M059J (cell line): ENCODE data around the gene VAT1L. TPM values are rescaled to one million over a fixed set of nuclear protein-coding genes. Genes with fewer than 3 reads are reported as not detected.
A peak's percentile ranks its signal among the peaks of the same experiment; 100 is the strongest.

Source experiments
- DNase-seq: peaks from one replicate; pipeline ENCODE4 v3.0.0-alpha.2; 2012; ENCODE audit warnings: low read depth
- total RNA-seq: library from RNA; depleted of rRNA; stranded (reverse); fragments of >200 nt; shearing (Covaris generic); gene quantifications from 2 replicates; pipeline ENCODE4 v1.2.3, GENCODE V29; 2014

VAT1L gene
- total RNA-seq, 1 experiment from 2014 or later: 1.3 TPM

DNA sequence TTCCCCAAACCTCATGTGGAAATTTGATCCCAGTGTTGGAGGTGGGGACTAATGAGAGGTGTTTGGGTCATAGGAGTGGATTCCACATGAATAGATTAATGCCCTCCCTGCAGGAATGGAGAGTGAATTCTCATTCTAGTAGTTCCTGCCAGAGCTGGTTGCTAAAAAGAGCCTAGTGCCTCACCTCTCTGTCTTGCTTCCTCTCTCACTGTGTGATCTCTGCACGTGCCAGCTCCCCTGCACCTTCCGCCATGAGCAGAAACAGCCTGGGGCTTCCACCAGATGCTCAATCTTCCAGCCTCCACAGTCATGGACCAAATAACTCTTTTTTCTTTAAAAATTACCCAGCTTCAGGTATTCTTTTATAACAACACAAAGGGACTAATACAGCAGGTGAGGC, 161.1 kb downstream of the VAT1L start:
- DNase-seq: no peak

DNA sequence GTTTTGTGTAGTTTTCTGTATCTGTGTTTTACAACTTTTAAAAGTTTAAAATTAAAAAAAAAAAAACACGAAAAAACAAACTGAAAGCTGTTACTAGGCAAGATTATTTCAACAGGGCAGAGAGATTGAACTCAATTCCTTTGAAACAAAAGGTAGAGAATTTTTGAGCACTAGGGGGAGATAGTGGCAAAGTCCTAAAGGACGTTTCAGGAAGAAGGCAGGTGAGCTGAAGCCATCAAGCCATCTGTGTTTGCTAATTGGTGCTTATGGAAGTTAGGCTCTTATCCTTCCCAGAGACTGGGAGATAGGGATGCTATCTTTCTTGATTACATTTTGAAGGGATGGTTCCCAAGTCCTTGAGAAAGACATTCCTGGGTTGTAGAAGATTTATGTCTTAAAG, 163.4 kb downstream of the VAT1L start:
- DNase-seq: peak; percentile 25

DNA sequence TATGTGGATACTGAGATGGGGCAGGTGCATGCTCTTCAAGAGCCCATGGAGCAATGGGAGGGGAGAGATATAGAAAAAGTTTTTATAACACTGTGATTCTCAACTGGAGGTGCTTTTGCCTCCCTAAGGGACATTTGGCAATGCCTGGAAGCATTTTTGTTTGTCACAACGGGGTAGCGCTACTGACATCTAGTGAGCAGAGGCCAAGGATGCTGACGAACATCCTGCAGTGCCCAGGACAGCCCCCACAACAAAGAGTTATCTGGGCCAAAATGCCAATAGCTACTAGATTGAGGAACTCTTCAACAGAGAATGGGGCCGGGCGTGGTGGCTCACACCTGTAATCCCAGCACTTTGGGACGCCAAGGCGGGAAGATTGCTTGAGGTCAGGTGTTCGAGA, 166.8 kb downstream of the VAT1L start:
- DNase-seq: no peak

DNA sequence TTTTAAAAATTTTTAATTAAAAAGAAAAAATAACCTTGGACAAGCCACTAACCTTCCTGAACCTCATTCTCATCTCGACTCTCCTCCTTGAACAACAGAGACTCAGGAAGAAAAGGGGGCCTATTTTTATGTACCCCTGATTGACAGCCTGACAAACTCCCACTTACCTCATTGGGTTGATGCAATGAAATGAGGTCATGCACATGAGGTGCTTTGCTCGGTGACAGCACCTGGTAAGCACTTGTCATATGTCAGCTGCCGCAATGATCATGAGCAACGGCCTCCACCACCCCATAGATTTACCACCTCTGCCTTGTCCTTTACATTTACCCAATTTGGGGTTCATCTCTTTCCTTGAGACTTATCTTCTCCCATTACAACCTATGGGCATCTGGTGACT, 167.9 kb downstream of the VAT1L start:
- no peak for DNase-seq

DNA sequence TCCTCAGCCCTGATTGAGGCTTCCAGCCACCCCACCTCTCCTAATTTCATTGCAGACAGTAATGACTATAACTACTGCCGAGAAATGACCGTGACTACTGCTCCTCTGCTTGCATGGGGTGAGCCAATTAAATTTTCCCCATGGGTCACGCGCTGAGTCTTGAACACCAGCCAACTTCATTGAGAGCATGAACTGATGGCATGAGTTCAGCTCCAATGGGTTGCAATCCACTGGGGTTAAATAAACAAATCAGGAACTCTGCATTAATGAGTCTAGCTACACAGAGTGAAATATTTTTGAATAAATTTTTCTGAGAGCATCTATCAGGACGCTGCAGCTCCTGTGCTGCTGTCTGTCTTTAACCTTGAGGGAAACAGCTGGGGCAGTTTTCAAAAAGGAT, 172.4 kb downstream of the VAT1L start:
- peak; percentile 14 for DNase-seq

DNA sequence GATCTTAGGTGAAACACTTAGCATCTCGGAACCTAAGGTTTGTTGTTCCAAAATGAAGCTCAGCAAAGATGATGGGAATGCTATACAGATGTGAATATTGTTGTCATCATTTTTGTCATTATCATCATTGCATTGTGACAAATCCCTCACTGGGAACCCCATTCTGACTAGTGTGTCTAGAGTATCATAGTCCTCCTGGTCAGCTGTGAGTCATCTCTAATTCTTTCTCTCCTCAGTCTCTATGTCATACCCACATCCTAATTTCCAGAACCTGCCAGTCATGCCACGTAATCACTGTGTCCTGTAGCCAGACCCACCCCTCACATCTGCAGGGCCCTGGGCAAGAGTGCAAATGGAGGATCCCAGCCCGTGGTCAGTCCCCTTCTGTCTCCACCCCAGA, 173.4 kb downstream of the VAT1L start:
- DNase-seq: peak; percentile 67

DNA sequence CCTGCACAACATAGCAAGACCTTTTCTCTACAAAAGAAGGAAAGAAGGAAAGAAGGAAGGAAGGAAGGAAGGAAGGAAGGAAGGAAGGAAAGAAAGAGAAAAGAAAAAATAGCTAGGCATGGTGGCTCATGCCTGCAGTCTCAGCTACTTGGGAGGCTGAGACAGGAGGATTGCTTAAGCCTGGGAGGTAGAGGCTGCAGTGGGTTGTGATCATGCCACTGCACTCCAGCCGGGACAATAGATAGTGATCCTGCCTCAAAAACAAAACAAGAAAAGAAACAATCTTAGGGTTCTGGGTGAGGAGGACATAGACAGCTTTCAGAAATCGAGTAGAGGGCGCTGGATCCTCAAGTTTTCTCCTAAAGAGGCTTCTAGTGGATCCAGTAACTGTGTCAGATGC, 174.3 kb downstream of the VAT1L start:
- DNase-seq: no peak

DNA sequence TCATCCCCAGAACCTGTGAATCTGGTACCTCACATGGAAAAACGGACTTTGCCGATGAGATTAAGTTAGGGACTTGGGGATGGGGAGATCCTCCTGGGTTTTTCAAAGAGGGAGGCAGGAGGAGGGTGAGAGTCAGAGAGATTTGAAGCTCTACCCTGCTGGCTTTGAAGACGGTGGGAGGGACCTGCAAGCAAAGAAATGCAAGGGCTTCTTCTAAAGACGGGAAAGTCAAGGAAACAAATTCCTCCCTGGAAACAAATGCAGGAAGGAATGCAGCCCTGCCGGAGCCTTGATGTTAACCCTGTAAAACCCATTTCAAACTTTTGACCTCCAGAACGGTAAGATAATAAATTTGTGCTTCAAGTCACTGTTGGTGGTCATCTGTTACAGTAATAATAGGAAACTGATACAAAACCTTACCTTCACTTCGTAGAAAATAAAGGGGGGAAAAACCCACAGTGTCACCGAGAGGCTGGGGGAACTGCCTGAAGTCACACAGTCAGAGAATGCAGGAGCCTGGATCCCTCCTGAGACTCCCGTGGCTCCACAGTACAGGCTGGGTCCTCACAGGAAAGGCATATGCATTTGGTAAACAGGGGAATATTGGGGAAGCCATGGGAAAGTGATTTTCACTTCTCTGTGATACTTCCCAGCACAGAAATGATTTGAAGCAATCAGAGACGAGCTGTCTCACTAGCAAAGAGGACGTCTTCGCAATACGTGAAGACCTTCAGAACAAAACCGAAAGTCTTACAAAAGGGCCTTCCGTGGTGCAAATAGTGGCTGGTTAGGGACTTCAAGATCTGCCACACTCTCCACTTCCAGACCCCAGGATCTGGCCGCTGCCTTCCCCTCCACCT, 175.1 kb downstream of the VAT1L start:
- DNase-seq: no peak

DNA sequence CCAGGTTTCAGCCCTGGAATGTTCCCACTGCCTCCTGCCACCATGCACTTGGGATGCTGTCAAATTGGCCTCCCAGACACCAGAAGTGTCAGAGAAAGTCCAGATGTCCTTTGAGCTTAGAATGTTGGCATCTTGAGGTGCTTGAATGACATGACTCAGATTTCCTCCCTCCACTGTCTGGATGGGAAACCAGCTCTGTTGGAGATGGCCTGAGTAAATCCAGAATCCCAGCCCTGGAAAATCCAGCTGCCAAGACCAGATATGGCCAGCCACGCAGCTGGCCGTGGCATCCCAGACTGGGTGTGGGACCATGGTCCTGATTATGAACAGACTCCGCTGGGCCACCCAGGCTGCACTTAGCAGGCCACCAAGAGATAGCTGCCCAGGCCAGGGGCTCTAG, 177.0 kb downstream of the VAT1L start:
- DNase-seq: no peak

DNA sequence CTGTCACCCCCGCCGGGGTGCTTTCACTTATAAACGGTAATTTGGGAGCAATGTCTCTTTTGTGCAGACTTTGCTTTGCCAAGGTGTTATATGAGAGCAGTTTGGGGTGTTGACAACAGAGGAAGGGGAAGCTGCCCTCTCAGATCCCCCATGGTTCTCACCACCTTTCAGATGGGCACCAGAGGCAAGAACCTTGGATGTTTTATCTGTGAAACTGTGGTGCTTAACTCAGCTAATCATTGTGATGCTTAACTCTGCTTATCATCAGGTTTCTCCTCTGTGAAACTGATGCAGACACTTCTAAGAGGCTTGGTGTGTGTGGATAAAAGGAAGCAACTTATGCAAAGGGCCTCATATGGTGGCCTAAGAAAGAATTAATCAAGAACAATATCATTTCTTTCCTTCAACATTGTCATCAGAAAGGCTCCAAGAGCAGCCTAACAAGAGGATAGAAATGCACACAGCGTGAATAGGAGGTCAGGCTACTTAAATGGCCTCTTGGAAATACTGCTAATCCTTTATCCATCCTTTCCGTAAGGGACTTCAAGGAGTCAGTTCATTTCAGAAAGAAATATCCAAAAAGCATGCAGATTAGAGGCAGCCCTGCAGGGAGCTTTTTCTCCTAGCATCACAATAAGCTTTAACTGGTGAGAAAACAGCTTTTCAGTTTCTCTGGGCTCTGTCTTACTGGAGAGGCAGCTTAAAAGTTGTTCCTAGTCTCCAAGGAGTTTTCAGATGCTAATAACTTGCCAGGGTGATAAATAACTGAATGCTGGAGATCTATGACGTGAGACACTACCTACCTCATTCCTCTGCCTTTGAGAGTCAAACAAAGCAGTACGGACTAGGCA, 178.9 kb downstream of the VAT1L start:
- no peak for DNase-seq

DNA sequence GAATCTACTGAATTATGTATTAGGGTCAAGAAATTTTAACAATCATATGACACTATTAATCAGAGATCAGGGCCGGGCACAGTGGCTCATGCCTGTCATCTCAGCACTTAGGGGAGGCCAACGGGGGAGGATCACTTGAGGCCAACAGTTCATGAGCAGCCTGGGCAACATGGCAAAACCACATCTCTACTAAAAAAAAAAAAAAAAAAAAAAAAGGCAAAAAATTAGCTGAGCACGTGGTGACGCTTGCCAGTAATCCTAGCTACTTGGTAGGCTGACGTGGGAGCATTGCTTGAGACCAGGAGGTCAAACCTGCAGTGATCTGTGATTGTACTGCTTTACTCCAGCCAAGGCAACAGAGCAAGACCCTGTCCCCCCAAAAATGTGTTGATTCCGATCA, 181.5 kb downstream of the VAT1L start:
- no peak for DNase-seq

DNA sequence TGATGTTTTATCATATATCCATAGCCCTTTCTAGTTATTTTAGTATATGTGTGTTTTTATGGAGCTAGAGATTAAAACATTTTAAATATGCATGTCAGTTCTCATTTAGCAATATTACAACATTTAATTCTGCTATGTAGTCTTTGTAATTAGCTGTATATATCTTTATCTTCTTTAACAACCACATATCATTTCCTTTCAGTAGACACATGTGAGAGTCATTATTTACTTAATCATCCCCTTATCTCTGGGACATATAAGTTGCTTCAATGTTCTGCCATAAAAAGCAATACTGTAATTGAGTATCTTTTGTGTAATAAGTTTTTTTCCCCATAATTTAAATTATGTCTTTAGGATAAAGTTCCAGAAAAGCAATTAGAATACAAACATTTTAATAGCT, 182.0 kb downstream of the VAT1L start:
- no peak for DNase-seq

DNA sequence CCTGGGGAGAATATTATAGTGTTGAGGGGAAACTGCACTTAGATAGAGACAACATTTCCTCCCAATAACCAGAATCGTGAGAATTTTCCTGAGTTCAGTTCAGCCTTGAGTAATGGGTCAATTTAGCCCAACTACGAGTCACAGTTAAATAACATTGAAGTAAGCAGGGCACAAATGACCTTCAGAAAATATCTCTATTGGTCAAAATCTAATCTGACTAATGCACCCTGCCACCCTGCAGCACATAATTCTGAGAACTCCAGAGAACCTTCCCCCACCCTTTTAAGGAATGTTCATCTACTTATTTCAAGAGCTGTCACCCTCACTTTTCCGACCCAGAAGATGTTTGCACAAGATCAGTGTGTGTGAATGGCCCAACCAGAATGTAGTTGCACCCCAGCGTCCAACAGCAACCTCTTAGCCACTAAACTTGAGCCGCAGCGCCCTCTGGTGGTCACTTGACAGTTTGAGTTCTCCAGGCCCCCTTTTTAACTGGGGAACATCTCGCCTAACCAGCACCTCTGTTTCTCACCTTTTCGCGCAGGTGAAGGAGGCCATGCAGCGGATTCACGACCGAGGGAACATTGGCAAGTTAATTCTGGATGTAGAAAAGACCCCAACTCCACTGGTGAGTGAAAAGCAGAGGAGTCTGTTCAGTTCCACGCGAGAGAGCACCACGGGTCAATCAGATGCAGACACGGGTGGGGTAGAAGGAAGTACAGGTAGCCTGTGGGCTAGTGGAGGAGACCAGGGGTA, 183.1 kb downstream of the VAT1L start:
- DNase-seq: peak; percentile 66

DNA sequence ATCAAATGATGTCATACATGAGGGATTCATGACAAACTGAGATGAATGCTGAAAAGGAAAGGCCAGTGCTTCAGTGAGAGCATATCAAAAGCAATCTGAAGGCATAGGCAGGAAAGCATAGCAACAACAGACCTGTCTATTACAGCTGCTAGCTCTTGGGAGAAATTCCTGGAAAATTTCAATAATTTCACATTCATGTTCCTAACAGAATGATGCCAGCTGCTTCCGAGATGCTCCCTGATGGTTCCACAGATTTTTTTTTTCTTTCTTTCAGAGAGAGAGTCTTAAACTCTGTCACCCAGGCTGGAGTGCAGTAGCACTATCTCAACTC, 183.7 kb downstream of the VAT1L start:
- no peak for DNase-seq

DNA sequence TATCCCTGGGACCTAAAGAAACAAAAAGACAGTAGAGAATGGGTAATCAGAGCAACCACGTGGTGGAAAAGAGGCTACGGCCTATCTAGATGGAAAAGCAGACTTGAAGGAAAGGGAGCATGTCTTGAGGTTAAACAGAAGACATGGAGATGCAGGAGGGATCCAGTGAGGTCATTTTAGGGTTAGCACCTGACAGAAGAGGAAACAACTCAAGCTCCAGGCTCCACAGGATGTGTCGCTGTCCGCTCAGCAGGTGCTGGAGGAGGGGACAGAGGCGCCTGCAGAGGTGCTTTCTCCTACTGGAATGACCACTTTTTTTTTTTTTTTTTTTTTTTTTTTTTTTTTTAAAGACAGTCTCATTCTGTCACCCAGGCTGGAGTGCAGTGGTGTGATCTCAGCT, 186.5 kb downstream of the VAT1L start:
- peak; percentile 22 for DNase-seq

DNA sequence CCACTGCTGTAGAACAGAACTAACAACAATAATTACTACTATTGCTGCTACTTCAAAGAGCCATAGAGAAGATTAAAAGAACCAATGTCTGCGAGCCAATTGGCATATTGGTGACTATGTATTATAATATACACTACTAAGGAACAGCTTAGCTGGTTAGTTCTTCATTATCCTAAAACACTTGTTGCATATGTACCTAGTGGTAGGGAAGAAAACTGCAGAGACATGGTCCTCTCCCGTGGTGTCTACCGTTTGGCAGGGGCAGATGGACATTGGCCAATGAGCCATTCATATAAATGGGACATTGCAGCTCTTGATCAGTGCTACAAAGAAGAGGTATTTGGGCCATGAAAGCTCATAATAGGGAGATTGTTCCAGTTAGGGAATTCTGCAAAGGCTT, 187.6 kb downstream of the VAT1L start:
- no peak for DNase-seq

DNA sequence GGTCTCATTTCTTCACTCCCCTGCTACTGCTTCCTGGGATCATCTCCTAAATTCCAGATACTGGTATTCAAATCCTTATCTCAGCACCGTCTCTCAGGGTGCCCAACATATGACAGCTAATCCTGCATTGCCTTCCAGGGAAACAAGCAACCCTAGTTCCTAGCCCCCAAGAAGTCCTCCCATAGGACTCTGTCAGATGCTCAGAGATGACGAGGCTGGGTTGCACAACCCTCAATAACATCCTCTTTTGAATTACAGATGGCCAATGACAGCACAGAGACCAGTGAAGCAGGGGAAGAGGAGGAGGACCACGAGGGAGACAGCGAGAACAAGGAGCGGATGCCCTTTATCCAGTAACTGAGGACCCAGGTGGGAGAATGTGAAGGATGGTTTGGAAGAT, 189.0 kb downstream of the VAT1L start:
- no peak for DNase-seq

DNA sequence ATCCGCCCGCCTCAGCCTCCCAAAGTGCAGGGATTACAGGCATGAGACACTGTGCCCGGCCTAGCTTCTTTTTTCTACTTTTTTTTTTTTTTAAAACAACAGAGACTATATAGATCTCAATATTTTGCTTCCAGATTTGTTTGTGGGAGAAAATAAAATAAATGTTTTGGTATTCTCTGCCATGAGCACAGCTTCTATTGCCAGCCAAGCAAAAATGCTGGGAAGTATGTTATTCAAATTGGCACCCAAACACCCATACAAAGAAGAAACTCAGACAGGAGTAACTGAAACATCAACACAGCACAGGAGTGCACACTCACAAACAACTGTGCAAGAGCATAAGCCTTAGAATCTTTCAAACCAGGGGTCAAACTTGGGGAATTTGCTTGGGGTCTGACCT, 196.7 kb downstream of the VAT1L start:
- DNase-seq: no peak

DNA sequence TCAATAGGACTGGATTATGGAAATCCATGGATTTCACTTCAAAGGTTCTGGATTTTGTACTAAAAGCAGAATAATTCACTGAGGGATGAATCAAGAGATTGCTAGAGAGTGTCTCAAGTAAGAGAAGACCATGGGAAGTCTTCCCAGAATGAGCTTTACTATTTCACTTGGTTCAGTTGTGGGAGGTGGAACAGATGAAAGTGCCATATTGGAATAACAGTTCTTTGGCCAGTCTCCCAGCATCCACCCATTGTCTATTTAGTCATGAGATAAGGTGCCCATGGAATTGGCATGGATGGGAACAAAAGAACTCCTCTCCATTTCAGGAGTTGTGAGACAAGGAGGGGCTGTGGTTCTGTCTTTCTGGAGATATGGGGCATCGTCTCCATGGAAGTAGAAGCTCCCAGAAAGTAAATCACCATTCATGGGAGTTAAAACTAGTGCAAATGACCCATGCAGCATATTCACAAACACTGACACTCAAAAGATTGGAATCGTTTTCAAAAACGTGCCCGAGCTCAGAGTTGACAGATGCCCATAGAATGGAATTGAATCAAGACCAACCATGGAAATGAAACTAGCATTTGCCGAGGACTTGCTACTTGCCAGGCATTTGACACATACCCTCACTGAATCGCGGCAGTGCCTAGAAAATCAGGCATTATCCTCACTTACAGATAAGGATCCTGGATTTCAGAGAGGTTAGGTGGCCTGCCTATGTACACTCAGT, 197.8 kb downstream of the VAT1L start:
- no peak for DNase-seq

DNA sequence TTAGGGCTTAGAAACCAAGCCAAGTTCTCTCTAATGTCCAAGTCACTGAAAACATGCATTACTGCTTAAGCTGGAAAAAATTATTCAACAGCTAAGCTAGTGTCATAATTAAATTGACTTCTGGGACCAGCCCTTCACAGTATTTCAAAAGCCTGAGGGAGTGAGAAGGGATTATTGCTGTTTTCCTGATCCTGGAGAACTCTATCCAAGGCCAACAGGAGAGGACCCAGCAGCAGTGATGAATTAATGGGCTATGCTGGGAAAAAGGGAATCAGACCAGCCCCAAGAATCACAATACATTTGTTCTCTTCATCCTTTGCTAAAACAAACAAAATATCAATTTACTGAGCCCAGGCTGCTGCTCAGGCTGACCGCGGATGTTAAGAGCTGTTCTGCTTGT, 199.4 kb downstream of the VAT1L start:
- no peak for DNase-seq

DNA sequence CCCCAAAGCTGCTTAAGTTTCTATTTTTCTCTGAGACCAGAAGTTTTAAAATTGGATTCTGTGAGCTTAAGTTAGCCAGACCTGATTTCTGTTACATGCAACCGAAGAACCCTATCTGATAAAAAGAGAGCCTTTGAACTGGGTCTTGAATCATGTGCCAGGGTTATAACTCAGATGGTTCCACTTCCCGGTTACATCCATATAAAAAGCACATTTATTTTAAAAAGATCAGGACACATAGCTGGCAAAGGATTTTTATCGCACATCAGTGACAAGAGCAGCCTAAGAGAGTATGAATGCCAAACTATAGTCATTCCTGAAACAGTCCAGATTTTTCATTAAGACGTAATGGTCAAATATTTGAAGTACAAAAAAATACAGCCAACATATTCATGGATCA, 201.5 kb downstream of the VAT1L start:
- DNase-seq: no peak

DNA sequence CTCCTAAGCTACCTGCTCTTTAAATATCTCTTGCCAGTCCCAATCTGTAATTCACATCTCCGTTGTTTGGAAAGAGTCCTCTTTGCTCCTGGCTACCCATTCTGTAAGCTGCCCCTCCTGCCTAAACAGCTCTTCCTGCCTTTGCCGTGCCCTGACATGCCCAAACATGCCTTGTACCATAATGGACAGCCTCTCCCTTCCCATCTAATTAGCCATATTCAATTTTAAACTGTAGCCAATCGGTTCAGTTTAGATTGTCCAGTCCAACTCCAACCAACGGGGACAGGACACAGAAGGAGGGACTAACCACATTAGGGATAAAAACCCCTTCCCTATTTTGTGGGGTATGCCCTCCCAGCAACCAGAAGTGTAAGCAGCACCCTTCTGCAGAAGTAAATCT, 203.3 kb downstream of the VAT1L start:
- no peak for DNase-seq
